Loucy (cell line): Measurements from ENCODE around the gene NRXN3.

ENCODE experiments used
- H2AFZ ChIP-seq: fragments of 200-600 bp; sonication (generic); 2 replicates; pipeline ENCODE4 v1.6.0; 2016; ENCODE audit warnings: antibody characterized with exemption, mild to moderate bottlenecking, low read length, moderate library complexity
- H3F3A ChIP-seq: fragments of 200-600 bp; 2 replicates; pipeline ENCODE4 v1.6.0; 2016; ENCODE audit warnings: antibody characterized with exemption, low read depth, mild to moderate bottlenecking
- H3K27me3 ChIP-seq: fragments of 200-600 bp; sonication (generic); 2 replicates; pipeline ENCODE4 v1.6.1; 2014; ENCODE audit warnings: low read length, mild to moderate bottlenecking; ENCODE audit not compliant: insufficient read depth, poor library complexity, severe bottlenecking
- H3K36me3 ChIP-seq: fragments of 200-600 bp; sonication (generic); 2 replicates; pipeline ENCODE4 v1.6.1; 2016; ENCODE audit warnings: low read length; ENCODE audit not compliant: insufficient read depth
- H3K4me1 ChIP-seq: fragments of 200-600 bp; sonication (generic); 2 replicates; pipeline ENCODE4 v1.5.1; 2014; ENCODE audit warnings: low read length, mild to moderate bottlenecking; ENCODE audit not compliant: insufficient read depth, poor library complexity, severe bottlenecking
- H3K4me2 ChIP-seq: fragments of 200-600 bp; sonication (generic); 2 replicates; pipeline ENCODE4 v1.6.0; 2014; ENCODE audit warnings: antibody characterized with exemption, low read length, low read depth, mild to moderate bottlenecking; ENCODE audit not compliant: poor library complexity, severe bottlenecking
- H3K4me3 ChIP-seq: fragments of 200-600 bp; sonication (generic); 2 replicates; pipeline ENCODE4 v1.5.1; 2014; ENCODE audit warnings: low read length, mild to moderate bottlenecking, mixed read lengths; ENCODE audit not compliant: poor library complexity, severe bottlenecking
- H3K79me2 ChIP-seq: fragments of 200-600 bp; sonication (generic); 2 replicates; pipeline ENCODE4 v1.6.1; 2014; ENCODE audit warnings: low read length; ENCODE audit not compliant: insufficient read depth
- H3K9ac ChIP-seq: fragments of 200-600 bp; sonication (generic); 2 replicates; pipeline ENCODE4 v1.6.0; 2014; ENCODE audit warnings: mild to moderate bottlenecking, low read depth, low read length, moderate library complexity; ENCODE audit not compliant: poor library complexity, severe bottlenecking
- H3K9me2 ChIP-seq: fragments of 200-600 bp; sonication (generic); replicated peaks from 2 replicates; pipeline ENCODE4 v1.6.1; 2016; ENCODE audit warnings: low read depth, low read length, mixed read lengths
- H3K9me3 ChIP-seq: fragments of 200-600 bp; sonication (generic); 2 replicates; pipeline ENCODE4 v1.6.1; 2014; ENCODE audit warnings: mild to moderate bottlenecking, antibody characterized with exemption, low read length, low read depth; ENCODE audit not compliant: insufficient read depth
- H4K20me1 ChIP-seq: fragments of 200-600 bp; sonication (generic); 2 replicates; pipeline ENCODE4 v1.6.0; 2014; ENCODE audit warnings: antibody characterized with exemption, low read length, mild to moderate bottlenecking; ENCODE audit not compliant: insufficient read depth, poor library complexity, severe bottlenecking
- EZH2phosphoT487 ChIP-seq: fragments of 200-600 bp; IDR thresholded peaks from 2 replicates; pipeline ENCODE4 v1.6.1; 2018; ENCODE audit warnings: antibody characterized with exemption, mild to moderate bottlenecking, moderate library complexity, borderline replicate concordance
- TF ChIP-seq, protein P1 (sequence below): fragments of 200-600 bp; sonication (generic); conservative IDR thresholded peaks from 2 replicates; pipeline ENCODE4 v1.5.1; 2014; ENCODE audit warnings: mild to moderate bottlenecking, antibody characterized with exemption, low read length

NRXN3 gene

DNA sequence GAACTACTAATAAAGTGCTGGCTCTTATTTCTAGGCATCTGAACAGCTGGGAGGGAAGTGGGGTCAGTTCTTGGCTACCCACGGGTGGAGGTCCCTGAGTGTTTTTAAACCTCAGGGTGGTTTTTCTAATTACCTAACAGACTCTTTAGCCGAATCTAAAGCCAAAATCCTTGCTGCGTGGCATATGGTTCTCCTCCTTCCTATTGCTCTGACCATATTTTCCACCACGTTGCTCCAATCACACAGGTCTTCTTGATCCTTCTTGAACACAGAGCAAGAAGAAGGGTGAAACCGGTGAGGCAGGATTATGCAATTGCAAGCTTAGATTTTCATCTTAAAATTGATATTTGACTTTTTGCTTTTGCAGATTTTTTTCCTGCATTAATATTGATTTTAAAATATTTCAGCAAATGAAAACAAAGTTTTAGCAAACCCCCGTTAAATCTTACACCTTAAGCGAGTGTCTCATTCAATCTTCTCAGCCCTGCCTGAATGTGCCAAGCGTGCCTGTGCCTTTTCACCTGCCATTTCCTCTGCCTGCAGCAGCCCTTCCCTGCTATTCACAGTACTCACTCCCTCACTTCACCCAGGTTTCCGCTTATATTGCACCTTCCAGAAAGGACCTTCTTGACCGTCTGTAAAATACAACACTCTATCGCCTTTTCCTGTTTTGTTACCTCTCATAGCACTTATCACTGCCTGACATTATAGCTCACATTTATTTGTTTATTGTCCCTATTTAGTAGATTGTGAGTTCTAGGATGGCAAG lies 1535.1 kb downstream of the NRXN3 start:
- Histone ChIP-seq H3K27me3 (no peaks in the 10 kb centered on the region), H3F3A (no peaks in the 10 kb centered on the region), H3K4me2 (no peak overlapping the region), H3K9me3 (no peaks in the 10 kb centered on the region), H3K4me1 (no peaks in the 10 kb centered on the region), H3K36me3 (no peaks in the 10 kb centered on the region), H3K4me3 (no peak overlapping the region), H2AFZ (no peak overlapping the region), H4K20me1 (no peaks in the 10 kb centered on the region), H3K9me2 (no peaks in the 10 kb centered on the region), H3K79me2 (no peaks in the 10 kb centered on the region), H3K9ac (no peak overlapping the region)
- no peak for TF ChIP-seq EZH2phosphoT487

GRCh38 chr14:79706382-79706781 lies 1536.2 kb downstream of the NRXN3 start:
- H2AFZ ChIP-seq, result no peak overlapping the region
- no peaks in the 10 kb centered on the region for H3K36me3 ChIP-seq
- no peaks in the 10 kb centered on the region for H4K20me1 ChIP-seq
- no peak overlapping the region for H3K4me3 ChIP-seq
- H3K4me1 ChIP-seq, result no peaks in the 10 kb centered on the region
- no peaks in the 10 kb centered on the region for H3K9me2 ChIP-seq
- TF ChIP-seq, protein P1, sequence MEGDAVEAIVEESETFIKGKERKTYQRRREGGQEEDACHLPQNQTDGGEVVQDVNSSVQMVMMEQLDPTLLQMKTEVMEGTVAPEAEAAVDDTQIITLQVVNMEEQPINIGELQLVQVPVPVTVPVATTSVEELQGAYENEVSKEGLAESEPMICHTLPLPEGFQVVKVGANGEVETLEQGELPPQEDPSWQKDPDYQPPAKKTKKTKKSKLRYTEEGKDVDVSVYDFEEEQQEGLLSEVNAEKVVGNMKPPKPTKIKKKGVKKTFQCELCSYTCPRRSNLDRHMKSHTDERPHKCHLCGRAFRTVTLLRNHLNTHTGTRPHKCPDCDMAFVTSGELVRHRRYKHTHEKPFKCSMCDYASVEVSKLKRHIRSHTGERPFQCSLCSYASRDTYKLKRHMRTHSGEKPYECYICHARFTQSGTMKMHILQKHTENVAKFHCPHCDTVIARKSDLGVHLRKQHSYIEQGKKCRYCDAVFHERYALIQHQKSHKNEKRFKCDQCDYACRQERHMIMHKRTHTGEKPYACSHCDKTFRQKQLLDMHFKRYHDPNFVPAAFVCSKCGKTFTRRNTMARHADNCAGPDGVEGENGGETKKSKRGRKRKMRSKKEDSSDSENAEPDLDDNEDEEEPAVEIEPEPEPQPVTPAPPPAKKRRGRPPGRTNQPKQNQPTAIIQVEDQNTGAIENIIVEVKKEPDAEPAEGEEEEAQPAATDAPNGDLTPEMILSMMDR, result no peak
- no peak for TF ChIP-seq EZH2phosphoT487
- H3K79me2 ChIP-seq, result no peaks in the 10 kb centered on the region
- H3K4me2 ChIP-seq, result no peak overlapping the region
- H3K27me3 ChIP-seq, result no peaks in the 10 kb centered on the region
- no peaks in the 10 kb centered on the region for H3F3A ChIP-seq
- H3K9ac ChIP-seq, result no peak overlapping the region
- no peaks in the 10 kb centered on the region for H3K9me3 ChIP-seq

GRCh38 chr14:79708426-79709388 lies 1538.5 kb downstream of the NRXN3 start:
- TF ChIP-seq, protein P1, result no peak
- TF ChIP-seq EZH2phosphoT487, result no peak
- H3K79me2 ChIP-seq, result no peaks in the 10 kb centered on the region
- no peaks in the 10 kb centered on the region for H3K4me1 ChIP-seq
- H3K9me2 ChIP-seq, result no peaks in the 10 kb centered on the region
- no peak overlapping the region for H2AFZ ChIP-seq
- H3K36me3 ChIP-seq, result no peaks in the 10 kb centered on the region
- no peaks in the 10 kb centered on the region for H3K27me3 ChIP-seq
- no peak overlapping the region for H3K4me2 ChIP-seq
- no peak overlapping the region for H3K9ac ChIP-seq
- no peak overlapping the region for H3K4me3 ChIP-seq
- no peaks in the 10 kb centered on the region for H4K20me1 ChIP-seq
- no peaks in the 10 kb centered on the region for H3K9me3 ChIP-seq
- H3F3A ChIP-seq, result no peaks in the 10 kb centered on the region
